SK-MEL-5 (cell line): ENCODE data around the gene BEND2. TPM values are rescaled to one million over a fixed set of nuclear protein-coding genes. Genes with fewer than 3 reads are reported as not detected.

Source experiments
- DNase-seq: peaks from one replicate; pipeline ENCODE4 v3.0.0-alpha.2; 2016; ENCODE audit warnings: low read depth, low spot score
- in situ Hi-C: cut with HindIII; loops from 2 replicates; pipeline ENCODE4 v1.10.0; 2016; ENCODE audit warnings: low sequenced_read_pairs, high pct_unique_total_duplicates, low pct_unique_long_range_greater_than_20kb
- total RNA-seq: library from RNA; depleted of rRNA; stranded (reverse); fragments of >200 nt; shearing (Covaris generic); gene quantifications from 2 replicates; pipeline ENCODE4 v1.2.3, GENCODE V29; 2014; rRNA removed

Gene BEND2
- total RNA-seq, 1 experiment from 2014 or later: not detected

DNA sequence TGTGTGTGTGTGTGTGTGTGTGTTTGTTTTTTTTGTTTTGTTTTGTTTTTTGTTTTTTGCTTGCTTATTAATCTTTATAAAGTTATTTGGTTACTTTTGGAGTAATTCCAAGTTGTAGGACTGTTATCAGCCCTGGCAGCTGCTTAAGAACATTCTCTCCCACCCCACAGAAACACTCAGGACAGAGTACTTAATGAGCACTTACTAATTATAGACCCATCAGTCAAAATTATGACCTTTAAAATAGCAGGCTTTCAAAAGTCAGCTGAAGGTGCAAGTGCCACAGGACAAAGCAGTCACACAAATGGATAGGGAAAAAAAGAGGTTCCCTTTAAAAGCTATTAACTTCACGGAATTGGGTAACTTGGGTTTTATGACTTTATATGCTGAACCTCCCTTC lies 69.0 kb downstream of the BEND2 start:
- no peak for DNase-seq
- in situ Hi-C loops: no loop called here

DNA sequence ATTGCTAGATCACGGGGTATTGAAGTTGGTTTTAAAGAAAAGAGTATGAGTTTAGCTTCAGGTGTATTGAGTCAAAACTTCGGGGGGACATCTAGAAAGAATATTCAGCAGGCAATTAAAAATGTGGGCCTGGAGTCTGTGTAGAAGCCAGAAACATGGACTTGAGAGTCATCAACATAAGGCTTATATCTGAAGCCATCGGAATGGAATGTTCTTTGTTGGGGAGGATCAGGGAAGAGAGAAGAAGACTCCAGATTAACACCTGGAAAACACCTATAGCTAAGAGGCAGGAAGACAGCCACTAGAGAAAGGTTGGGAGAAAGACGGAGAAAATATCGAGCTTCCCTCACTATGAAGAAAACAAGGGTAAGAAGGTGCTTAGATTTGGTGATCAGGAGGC lies 69.5 kb downstream of the BEND2 start:
- in situ Hi-C loops: no loop called here
- DNase-seq: no peak

DNA sequence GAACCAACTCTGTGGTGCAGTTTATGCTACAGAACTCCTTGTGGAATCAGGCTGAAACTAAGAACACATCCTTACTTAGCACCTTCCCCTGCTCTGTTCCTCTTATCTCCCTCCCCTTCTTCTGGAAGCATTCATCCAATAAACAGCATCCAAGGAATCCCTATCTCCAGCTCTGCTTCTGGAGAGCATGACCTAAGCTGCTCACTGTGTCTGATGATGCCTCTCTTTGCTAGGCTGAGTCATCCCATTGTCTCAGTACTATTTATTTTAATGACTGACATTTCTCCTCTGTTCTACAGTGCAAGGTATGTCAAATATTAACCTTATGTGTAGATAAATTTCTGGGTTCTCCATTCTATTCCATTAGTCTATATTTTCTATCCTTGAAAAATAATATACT lies 71.2 kb downstream of the BEND2 start:
- DNase-seq: no peak
- in situ Hi-C loops: no loop called here

DNA sequence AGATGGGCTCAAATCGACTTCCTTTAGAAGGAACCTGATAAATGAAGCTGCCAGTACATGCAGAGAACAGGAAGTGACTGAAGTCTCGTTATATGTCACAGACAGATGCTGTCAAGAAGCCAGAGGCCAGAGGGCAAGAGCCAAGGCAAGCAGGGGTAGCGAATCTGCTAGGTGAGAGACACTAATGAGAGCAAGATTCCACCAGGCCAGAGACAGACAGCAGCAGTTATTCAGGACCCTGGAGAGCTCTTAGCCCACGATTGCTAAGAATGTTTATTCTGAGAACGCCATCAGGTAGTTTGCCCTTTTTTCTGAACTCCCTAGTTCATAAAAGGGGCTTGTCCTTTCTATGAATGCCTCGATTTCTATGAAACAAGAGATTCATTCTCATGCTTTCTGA lies 73.7 kb downstream of the BEND2 start:
- no peak for DNase-seq
- in situ Hi-C loops: no loop called here

DNA sequence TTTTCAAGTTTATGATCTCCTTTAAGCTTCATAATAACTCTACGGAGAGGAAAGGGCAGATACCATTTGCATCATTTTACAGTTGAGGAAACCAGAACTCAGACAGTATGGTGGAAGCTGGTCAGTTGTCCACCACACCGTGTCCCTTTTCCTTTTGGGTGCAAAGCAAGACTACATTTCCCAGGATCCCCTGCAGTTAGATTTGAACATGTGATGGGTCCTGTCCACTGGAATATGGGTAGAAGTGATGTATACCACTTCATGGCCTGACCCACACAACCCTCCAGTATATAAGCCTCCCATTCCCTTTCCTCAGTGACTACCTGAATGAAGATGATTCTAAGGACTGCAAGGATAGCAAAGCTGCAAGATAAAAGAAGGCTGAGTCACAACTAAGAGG lies 74.7 kb downstream of the BEND2 start:
- no peak for DNase-seq
- in situ Hi-C loops: no loop called here

DNA sequence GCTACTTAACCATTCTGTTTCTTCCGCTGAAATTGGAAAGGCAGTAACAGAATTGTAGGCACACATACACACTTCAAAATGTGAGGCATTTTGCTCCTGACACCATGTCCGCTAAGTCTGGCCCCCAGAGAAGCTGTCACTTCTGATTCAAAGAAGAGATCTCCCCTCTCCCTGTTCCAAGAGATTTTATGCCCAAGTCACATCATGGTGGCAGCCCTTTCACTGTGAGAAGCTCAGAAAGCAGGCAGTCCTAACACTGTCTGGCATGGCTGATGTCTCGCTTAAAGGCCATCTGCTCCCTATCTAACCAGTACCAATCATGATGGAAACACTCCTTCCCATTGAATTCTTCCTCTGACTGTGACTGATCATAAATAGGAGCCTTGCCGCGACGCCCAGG lies 83.9 kb downstream of the BEND2 start:
- in situ Hi-C loops: no loop called here

DNA sequence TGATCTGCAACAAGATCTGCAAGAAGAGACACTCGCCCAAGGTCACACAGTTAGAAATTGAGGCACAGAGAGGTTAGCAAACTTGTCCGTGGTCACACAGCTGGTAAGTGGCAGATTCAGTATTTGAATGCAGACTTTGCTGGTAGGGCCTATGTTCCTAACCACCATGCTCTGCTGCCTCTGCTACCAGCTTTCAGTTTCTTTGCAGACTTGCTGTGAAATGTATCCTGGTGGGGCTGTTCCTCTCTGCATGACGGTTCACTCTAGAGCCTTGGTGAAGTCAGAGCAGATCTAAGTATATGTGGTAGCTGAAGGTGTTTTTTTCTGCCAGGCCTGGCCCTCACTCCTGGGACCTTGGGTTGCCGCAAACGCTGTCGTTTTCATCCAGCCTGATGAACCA lies 87.1 kb downstream of the BEND2 start:
- in situ Hi-C loops: no loop called here
- no peak for DNase-seq

More for the DNA sequence above, 83.9 kb downstream of the BEND2 start:
- no peak for DNase-seq

DNA sequence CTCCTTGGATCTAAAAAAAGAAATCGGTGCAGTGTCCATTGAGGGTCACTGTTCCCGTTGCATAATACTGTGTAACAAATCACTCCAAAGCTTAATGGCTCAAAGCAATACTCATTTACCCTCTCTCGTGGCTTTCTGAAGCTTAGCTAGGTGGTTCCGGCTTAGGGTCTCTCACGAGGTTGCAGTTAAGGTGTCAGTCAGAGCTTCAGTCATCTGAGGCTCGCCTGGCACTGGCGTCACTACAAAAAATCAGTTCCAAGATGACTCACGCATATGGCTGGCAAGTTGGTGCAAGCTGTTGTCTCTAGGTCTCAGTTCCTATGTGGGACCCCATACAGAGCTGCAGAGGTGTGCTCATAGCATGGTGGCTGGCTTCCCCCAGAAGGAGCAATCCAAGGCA lies 91.0 kb downstream of the BEND2 start:
- DNase-seq: no peak
- in situ Hi-C loops: no loop called here

DNA sequence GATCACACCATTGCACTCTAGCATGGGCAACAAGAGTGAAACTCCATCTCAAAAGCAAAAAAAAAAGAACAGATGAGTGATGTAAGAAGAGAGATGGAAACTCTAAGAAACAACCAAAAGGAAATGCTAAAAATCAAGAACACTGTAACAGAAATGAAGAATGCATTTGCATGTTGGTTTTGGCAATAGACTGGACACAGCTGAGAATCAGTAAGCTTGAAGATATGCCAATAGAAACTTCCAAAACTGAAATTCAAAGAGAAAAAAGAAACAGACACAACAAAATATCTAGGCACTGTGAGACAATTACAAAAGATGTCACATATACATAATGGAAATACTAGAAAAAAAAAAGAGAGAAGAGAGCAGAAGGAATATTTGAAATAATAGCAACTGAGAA lies 93.7 kb downstream of the BEND2 start:
- in situ Hi-C loops: no loop called here
- DNase-seq: no peak

DNA sequence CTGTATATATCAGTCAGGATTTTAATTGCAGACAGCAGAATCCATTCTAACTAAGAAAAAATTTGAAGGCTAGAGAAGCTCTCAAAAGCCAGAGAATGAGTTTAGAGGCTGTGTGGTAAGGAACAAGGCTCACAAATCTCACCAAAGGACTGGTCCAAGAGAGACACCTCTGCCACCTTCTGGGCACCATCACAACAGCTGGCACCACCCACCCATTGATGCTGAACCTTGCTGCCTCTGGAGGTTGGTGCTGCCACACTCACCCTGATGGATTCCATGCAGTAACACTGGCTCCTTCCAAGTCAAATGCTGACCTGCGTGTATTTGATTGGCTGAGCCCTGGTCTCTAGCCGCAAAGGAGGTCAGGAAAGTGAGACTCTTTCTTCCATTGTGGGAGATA lies 100.8 kb downstream of the BEND2 start:
- in situ Hi-C loops: no loop called here
- DNase-seq: no peak

Other genes with a start within 250 kb of the BEND2 start
- 3.4 and 5.8 TPM in 2 replicates for gene SCML2, start 133.8 kb upstream of the BEND2 start, total RNA-seq
- 2.9 TPM in 2 replicates for gene CDKL5, start 204.7 kb upstream of the BEND2 start, total RNA-seq